Measurements from ENCODE around the gene ZSCAN10. TPM values are rescaled to one million over a fixed set of nuclear protein-coding genes. Genes with fewer than 3 reads are reported as not detected.
"Not testable (repeated sequence)": the region's sequence is repeated elsewhere in the genome, so short reads cannot be mapped to it uniquely, and the experiment has no call there.

ZSCAN10 gene
- total RNA-seq, 1 donor from 2014 or later, result not detected

- DNase-seq, result no peak
- intact Hi-C loops (cut with DNase I), result no loop called here
Observed at GRCh38 chr16:3089717-3090592, 9.1 kb downstream of the ZSCAN10 start.

GRCh38 chr16:3088925-3089716, 10.0 kb downstream of the ZSCAN10 start:
- no peak for ATAC-seq (ENCODE audit: poor library complexity)
- no peak for DNase-seq
- intact Hi-C loops (cut with DNase I), result no loop called here

More at GRCh38 chr16:3089717-3090592, 9.1 kb downstream of the ZSCAN10 start:
- no peak for ATAC-seq (ENCODE audit: poor library complexity)

GRCh38 chr16:3088450-3088849, 10.6 kb downstream of the ZSCAN10 start:
- DNase-seq (no peak), ATAC-seq (ENCODE audit: poor library complexity) (no peak)
- intact Hi-C loops (cut with DNase I), result no loop called here

- intact Hi-C loops (cut with DNase I), result no loop called here
- DNase-seq, result peak; percentile 65
Observed at GRCh38 chr16:3087243-3088235, 11.6 kb downstream of the ZSCAN10 start.

GRCh38 chr16:3086596-3087242, 12.4 kb downstream of the ZSCAN10 start:
- intact Hi-C loops (cut with DNase I), result no loop called here
- ATAC-seq (ENCODE audit: poor library complexity), result peak; percentile 67
- peak; percentile 49 for DNase-seq

More at GRCh38 chr16:3087243-3088235, 11.6 kb downstream of the ZSCAN10 start:
- peak; percentile 60 for ATAC-seq (ENCODE audit: poor library complexity)

GRCh38 chr16:3085868-3086595, 13.1 kb downstream of the ZSCAN10 start:
- ATAC-seq (ENCODE audit: poor library complexity), result no peak
- intact Hi-C loops (cut with DNase I), result no loop called here
- DNase-seq, result peak; percentile 3

GRCh38 chr16:3084969-3085670, 14.0 kb downstream of the ZSCAN10 start:
- ATAC-seq (ENCODE audit: poor library complexity), result no peak
- DNase-seq, result no peak
- intact Hi-C loops (cut with DNase I), result no loop called here

- ATAC-seq (ENCODE audit: poor library complexity), result no peak
- no peak for DNase-seq
- intact Hi-C loops (cut with DNase I), result no loop called here
Observed at GRCh38 chr16:3084491-3084890, 14.6 kb downstream of the ZSCAN10 start.

- ATAC-seq (ENCODE audit: poor library complexity); intact Hi-C loops (cut with DNase I): not testable (repeated sequence)
- peak; percentile 2 for DNase-seq
Observed at GRCh38 chr16:3083408-3083807, 15.7 kb downstream of the ZSCAN10 start.

- ATAC-seq (ENCODE audit: poor library complexity); intact Hi-C loops (cut with DNase I); DNase-seq: not testable (repeated sequence)
Observed at GRCh38 chr16:3081957-3082356, 17.1 kb downstream of the ZSCAN10 start.

GRCh38 chr16:3080024-3080423, 19.1 kb downstream of the ZSCAN10 start:
- ATAC-seq (ENCODE audit: poor library complexity), result no peak
- intact Hi-C loops (cut with DNase I), result no loop called here
- DNase-seq, result peak; percentile 7

GRCh38 chr16:3076577-3076976, 22.5 kb downstream of the ZSCAN10 start:
- peak; percentile 23 for DNase-seq
- ATAC-seq (ENCODE audit: poor library complexity), result no peak
- intact Hi-C loops (cut with DNase I), result no loop called here

GRCh38 chr16:3075946-3076345, 23.1 kb downstream of the ZSCAN10 start:
- DNase-seq; ATAC-seq (ENCODE audit: poor library complexity); intact Hi-C loops (cut with DNase I): not testable (repeated sequence)

- intact Hi-C loops (cut with DNase I), result no loop called here
- ATAC-seq (ENCODE audit: poor library complexity), result peak; percentile 74
- peak; percentile 79 for DNase-seq
Observed at GRCh38 chr16:3075523-3075915, 23.6 kb downstream of the ZSCAN10 start.

GRCh38 chr16:3074860-3075522, 24.1 kb downstream of the ZSCAN10 start:
- intact Hi-C loops (cut with DNase I), result no loop called here
- DNase-seq (peak; percentile 64), ATAC-seq (ENCODE audit: poor library complexity) (peak; percentile 61)

- intact Hi-C loops (cut with DNase I), result no loop called here
- ATAC-seq (ENCODE audit: poor library complexity) (no peak), DNase-seq (peak; percentile 11)
Observed at GRCh38 chr16:3073448-3073847, 25.6 kb downstream of the ZSCAN10 start.

Measured in Right ventricle myocardium superior (tissue), 1 donor.